AG10803 (cell line): ENCODE data around the gene ACD.
A peak's percentile ranks its signal among the peaks of the same experiment; 100 is the strongest.

Experiments used
- DNase-seq: peaks from one replicate; pipeline ENCODE4 v3.0.0; 2010; ENCODE audit warnings: low read depth
- H3K4me3 ChIP-seq: 2 replicates; pipeline ENCODE4 v1.5.1; 2011; ENCODE audit warnings: mild to moderate bottlenecking, low read length, control low read depth
- CTCF ChIP-seq: conservative IDR thresholded peaks from 2 replicates; pipeline ENCODE4 v1.5.1; 2011; ENCODE audit warnings: mild to moderate bottlenecking, low read length, control low read depth, inconsistent platforms

Gene ACD

GRCh38 chr16:67659675-67660563 is at the start of gene ACD:
TSS of gene ACD (minus strand) at chr16:67660260. CDS start at chr16:67660220, 40 bp downstream.
- TF ChIP-seq CTCF = no peak
- peak; percentile 85 for DNase-seq
- peak within 1 kb of the TSS; percentile 94 for H3K4me3 ChIP-seq

DNA sequence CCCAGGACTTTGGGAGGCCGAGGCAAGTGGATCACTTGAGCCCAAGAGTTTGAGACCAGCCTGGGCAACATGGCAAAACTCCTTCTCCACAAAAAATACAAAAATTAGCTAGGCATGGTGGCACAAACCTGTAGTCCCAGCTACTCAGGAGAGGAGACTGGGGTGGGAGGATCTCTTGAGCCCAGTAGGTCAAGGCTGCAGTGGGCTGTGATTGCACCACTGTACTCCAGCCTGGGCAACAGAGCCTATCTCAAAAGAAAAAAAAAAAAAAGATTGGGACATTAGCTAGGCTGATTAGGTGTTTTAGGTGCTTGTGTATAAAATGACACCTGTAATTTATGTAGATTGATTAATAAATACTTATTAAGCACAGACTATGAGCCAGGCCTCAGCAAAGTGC is 49.0 kb upstream of the ACD start:
- no peak overlapping the region for H3K4me3 ChIP-seq
- no peak for DNase-seq
- TF ChIP-seq CTCF = no peak

DNA sequence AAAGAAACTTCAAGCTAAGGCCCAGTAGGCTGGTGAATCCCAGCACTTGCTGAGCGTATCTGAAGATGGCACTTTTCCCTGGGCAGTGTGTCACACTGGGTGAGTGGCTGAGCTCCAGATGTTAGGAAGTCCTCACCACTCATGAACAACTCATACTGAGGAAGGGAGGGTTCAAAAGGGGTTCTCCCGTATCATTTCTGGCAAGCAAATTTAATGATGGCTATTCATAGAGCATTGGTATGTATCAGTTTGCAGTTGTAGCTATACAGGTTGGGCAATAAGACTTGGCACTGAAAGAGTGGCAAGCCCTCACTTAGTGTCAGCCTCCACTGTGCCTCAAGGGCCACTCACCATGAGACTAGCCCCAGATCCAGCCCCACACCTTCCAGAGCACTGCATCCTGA is 48.3 kb upstream of the ACD start:
- H3K4me3 ChIP-seq = no peak overlapping the region
- peak; percentile 70 for DNase-seq
- TF ChIP-seq CTCF = no peak

- H3K4me3 ChIP-seq = no peak overlapping the region
- no peak for DNase-seq
- no peak for TF ChIP-seq CTCF
These were observed 47.7 kb upstream of the ACD start for GRCh38 chr16:67707790-67708189.

DNA sequence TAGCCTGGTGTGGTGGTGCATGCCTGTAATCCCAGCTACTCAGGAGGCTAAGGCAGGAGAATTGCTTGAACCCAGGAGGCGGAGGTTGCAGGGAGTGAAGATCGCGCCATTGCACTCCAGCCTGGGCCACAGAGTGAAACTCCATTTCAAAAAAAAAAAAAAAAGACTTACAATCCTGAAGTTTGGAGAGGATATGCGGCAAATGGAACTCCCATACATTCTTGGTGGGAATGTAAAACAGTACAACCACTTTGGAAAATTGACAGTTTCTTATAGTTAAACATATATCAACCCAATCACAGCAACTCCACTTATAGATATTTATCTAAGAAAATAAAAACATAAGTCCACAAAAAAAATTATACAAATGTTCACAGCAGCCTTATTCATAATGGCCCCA is 47.1 kb upstream of the ACD start:
- no peak for TF ChIP-seq CTCF
- no peak overlapping the region for H3K4me3 ChIP-seq
- no peak for DNase-seq

GRCh38 chr16:67704110-67704509 is 44.0 kb upstream of the ACD start:
- no peak overlapping the region for H3K4me3 ChIP-seq
- no peak for DNase-seq
- TF ChIP-seq CTCF = no peak

- no peak for DNase-seq
- no peak for TF ChIP-seq CTCF
- no peak overlapping the region for H3K4me3 ChIP-seq
These were observed 43.6 kb upstream of the ACD start for GRCh38 chr16:67703626-67704025.
